HepG2 (cell line): ENCODE data around the gene ZNF581. TPM values are rescaled to one million over a fixed set of nuclear protein-coding genes. Genes with fewer than 3 reads are reported as not detected.
A peak's percentile ranks its signal among the peaks of the same experiment; 100 is the strongest.

Experiments used
- ARHGAP35 ChIP-seq: sonication (generic); formaldehyde crosslinking; IDR thresholded peaks from 2 replicates; pipeline ENCODE4 v1.9.0; 2022; ENCODE audit warnings: mild to moderate bottlenecking, inconsistent platforms, moderate library complexity, missing genetic modification reagents, borderline replicate concordance
- ATRX ChIP-seq: sonication (generic); formaldehyde crosslinking; IDR thresholded peaks from 2 replicates; pipeline ENCODE4 v1.4.0; 2020; ENCODE audit warnings: missing genetic modification reagents, borderline replicate concordance
- BRD4 ChIP-seq: sonication (generic); formaldehyde crosslinking; IDR thresholded peaks from 2 replicates; pipeline ENCODE4 v1.4.0; 2020; ENCODE audit warnings: missing genetic modification reagents
- POLR2AphosphoS2 ChIP-seq: IDR thresholded peaks from 2 replicates; pipeline ENCODE4 v1.6.1; 2011; ENCODE audit warnings: low read depth, low read length, improper control_type of control experiment
- POLR2G ChIP-seq: fragments of 200-400 bp; formaldehyde crosslinking; IDR thresholded peaks from 2 replicates; pipeline ENCODE4 v1.6.1; 2018; ENCODE audit warnings: mild to moderate bottlenecking, low read depth, low read length, moderate library complexity
- RFX3 ChIP-seq: IDR thresholded peaks from 2 replicates; pipeline ENCODE4 v1.6.1; 2016; ENCODE audit warnings: missing biosample characterization, missing genetic modification reagents
- TEAD3 ChIP-seq: optimal IDR thresholded peaks from 2 replicates; pipeline ENCODE3; 2016; ENCODE audit warnings: borderline replicate concordance
- ZNF225 ChIP-seq: sonication (generic); formaldehyde crosslinking; IDR thresholded peaks from 2 replicates; pipeline ENCODE4 v1.4.0; 2020; ENCODE audit warnings: mild to moderate bottlenecking, missing genetic modification reagents
- ZNF33B ChIP-seq: sonication (generic); formaldehyde crosslinking; IDR thresholded peaks from 2 replicates; pipeline ENCODE4 v1.5.1; 2020; ENCODE audit warnings: mild to moderate bottlenecking, missing genetic modification reagents
- ZNF550 ChIP-seq: sonication (generic); formaldehyde crosslinking; IDR thresholded peaks from 2 replicates; pipeline ENCODE4 v1.4.0; 2020; ENCODE audit warnings: mild to moderate bottlenecking, missing genetic modification reagents, borderline replicate concordance
- ZNF619 ChIP-seq: sonication (generic); formaldehyde crosslinking; IDR thresholded peaks from 2 replicates; pipeline ENCODE4 v1.4.0; 2020; ENCODE audit warnings: mild to moderate bottlenecking, missing genetic modification reagents
- ZNF737 ChIP-seq: sonication (generic); formaldehyde crosslinking; IDR thresholded peaks from 2 replicates; pipeline ENCODE4 v1.5.0; 2020; ENCODE audit warnings: missing genetic modification reagents, mild to moderate bottlenecking, borderline replicate concordance
- polyA plus RNA-seq, 8 experiments: library from polyadenylated mRNA; depleted of rRNA in 3 of 8; stranded (reverse) in 7 of 8; unstranded in 1 of 8; fragments of >200 nt; fragmentation: Illumina TruSeq in 4 of 8; extraction: Trizol in 4 of 8; gene quantifications; 2 replicates each; pipeline versions ENCODE4 v1.2.1 to v1.2.3, GENCODE V29; 2011 to 2016; ENCODE audit warnings: low read depth in 4 of 8, missing spikeins in 1 of 8, mixed read lengths in 1 of 8; ENCODE audit not compliant: insufficient read depth in 1 of 8
- total RNA-seq, 5 experiments: library from RNA; depleted of rRNA; stranded (reverse); fragments of >200 nt; fragmentation: Illumina TruSeq; extraction: Trizol; gene quantifications; 2 replicates each; pipeline ENCODE4 v1.2.3, GENCODE V29; 2016; ENCODE audit warnings: low read depth in 1 of 5
- TF ChIP-seq, protein P1 (sequence below), 2 experiments: IDR thresholded peaks; 2 replicates each; pipeline ENCODE4 v1.6.1; 2011 to 2012; ENCODE audit warnings: low read length in 2 of 2, borderline replicate concordance in 1 of 2, low read depth in 1 of 2, mild to moderate bottlenecking in 1 of 2, moderate library complexity in 1 of 2
- TF ChIP-seq, protein P2 (sequence below): sonication (generic); formaldehyde crosslinking; IDR thresholded peaks from 2 replicates; pipeline ENCODE4 v1.5.0; 2020; ENCODE audit warnings: missing genetic modification reagents
- TF ChIP-seq, protein P3 (sequence below): sonication (generic); formaldehyde crosslinking; IDR thresholded peaks from 2 replicates; pipeline ENCODE4 v1.4.0; 2020; ENCODE audit warnings: missing genetic modification reagents, borderline replicate concordance
- TF ChIP-seq, protein P4 (sequence below): sonication (generic); formaldehyde crosslinking; IDR thresholded peaks from 2 replicates; pipeline ENCODE4 v1.4.0; 2020; ENCODE audit warnings: missing genetic modification reagents; ENCODE audit errors: not compliant biosample characterization
- TF ChIP-seq, protein P5 (sequence below): sonication (generic); formaldehyde crosslinking; IDR thresholded peaks from 2 replicates; pipeline ENCODE4 v1.5.1; 2020; ENCODE audit warnings: missing genetic modification reagents, mild to moderate bottlenecking, borderline replicate concordance

Gene ZNF581
- total and polyA plus RNA-seq, 2 of the 13 experiments (the other 11 are each of a cell fraction or from before 2014, with no cell fraction given), result 19.6 to 49.5 TPM

DNA sequence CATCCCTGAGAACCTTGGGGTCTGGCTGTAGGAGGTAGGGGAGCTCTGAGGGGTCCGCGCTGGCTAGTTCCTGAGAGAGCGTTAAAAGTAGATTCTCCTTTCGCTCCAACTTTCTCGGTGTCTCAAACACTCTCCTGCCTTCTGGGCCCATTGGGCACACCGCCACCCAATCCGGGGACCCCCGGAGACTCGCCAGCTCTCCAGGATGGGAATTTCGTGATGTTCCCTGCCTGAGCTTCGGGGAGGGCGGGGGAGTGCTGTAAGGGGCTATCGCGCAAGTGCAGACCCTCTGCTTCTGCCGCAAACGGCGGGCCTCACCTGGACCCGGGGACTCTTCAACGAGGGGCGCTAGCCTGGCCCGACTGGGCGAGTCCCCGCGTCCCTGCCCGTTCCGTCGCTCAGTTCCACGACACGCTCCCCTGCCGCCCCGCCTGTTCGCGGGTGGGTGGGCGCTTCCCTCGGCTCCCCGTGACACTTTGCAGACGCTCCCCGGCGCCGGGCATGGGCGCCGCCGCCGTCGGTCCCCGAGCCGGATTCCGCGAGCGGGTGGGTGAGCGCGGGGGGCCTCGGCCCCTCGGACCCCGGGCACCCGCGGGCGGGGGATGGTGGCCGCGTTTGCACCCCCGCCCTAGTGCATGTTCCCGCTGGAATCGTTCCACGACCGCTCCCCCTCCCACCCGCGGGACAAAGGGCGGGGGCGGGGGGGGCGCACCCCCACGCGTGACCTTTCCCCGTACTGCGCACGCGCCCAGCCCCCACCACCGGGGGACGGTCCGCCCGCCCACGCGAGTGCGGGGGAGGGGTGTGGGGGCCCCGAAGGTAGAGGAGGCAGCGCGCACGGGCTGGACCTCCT, 4.5 kb downstream of the ZNF581 start, which contains the start of gene CCDC106 (continued):
- TF ChIP-seq, protein P1, sequence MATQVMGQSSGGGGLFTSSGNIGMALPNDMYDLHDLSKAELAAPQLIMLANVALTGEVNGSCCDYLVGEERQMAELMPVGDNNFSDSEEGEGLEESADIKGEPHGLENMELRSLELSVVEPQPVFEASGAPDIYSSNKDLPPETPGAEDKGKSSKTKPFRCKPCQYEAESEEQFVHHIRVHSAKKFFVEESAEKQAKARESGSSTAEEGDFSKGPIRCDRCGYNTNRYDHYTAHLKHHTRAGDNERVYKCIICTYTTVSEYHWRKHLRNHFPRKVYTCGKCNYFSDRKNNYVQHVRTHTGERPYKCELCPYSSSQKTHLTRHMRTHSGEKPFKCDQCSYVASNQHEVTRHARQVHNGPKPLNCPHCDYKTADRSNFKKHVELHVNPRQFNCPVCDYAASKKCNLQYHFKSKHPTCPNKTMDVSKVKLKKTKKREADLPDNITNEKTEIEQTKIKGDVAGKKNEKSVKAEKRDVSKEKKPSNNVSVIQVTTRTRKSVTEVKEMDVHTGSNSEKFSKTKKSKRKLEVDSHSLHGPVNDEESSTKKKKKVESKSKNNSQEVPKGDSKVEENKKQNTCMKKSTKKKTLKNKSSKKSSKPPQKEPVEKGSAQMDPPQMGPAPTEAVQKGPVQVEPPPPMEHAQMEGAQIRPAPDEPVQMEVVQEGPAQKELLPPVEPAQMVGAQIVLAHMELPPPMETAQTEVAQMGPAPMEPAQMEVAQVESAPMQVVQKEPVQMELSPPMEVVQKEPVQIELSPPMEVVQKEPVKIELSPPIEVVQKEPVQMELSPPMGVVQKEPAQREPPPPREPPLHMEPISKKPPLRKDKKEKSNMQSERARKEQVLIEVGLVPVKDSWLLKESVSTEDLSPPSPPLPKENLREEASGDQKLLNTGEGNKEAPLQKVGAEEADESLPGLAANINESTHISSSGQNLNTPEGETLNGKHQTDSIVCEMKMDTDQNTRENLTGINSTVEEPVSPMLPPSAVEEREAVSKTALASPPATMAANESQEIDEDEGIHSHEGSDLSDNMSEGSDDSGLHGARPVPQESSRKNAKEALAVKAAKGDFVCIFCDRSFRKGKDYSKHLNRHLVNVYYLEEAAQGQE (IDR thresholded peaks at IDR 0.05; ENCODE audit: borderline replicate concordance in 1 of 2, low read depth in 1 of 2, low read length in 2 of 2), result no peak
- TF ChIP-seq, protein P2, sequence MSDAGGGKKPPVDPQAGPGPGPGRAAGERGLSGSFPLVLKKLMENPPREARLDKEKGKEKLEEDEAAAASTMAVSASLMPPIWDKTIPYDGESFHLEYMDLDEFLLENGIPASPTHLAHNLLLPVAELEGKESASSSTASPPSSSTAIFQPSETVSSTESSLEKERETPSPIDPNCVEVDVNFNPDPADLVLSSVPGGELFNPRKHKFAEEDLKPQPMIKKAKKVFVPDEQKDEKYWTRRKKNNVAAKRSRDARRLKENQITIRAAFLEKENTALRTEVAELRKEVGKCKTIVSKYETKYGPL, result no peak
- TF ChIP-seq POLR2G (peak; percentile 14; the same call in 1 of the 2 replicates), RFX3 (no peak), POLR2AphosphoS2 (no peak), BRD4 (CRISPR knock-in tag) (peak; percentile 26; the same call in 1 of the 2 replicates), TEAD3 (no peak), ZNF225 (CRISPR knock-in tag) (peak; percentile 28; the same call in 1 of the 2 replicates), ZNF33B (no peak), ZNF619 (CRISPR knock-in tag) (0 out of 2 replicates have a peak, but pooled peaks have one; percentile 50), ARHGAP35 (peak; percentile 33; the same call in 1 of the 2 replicates), ZNF550 (CRISPR knock-in tag) (no peak), ZNF737 (CRISPR knock-in tag) (no peak), ATRX (CRISPR knock-in tag) (no peak)
- TF ChIP-seq, protein P3, sequence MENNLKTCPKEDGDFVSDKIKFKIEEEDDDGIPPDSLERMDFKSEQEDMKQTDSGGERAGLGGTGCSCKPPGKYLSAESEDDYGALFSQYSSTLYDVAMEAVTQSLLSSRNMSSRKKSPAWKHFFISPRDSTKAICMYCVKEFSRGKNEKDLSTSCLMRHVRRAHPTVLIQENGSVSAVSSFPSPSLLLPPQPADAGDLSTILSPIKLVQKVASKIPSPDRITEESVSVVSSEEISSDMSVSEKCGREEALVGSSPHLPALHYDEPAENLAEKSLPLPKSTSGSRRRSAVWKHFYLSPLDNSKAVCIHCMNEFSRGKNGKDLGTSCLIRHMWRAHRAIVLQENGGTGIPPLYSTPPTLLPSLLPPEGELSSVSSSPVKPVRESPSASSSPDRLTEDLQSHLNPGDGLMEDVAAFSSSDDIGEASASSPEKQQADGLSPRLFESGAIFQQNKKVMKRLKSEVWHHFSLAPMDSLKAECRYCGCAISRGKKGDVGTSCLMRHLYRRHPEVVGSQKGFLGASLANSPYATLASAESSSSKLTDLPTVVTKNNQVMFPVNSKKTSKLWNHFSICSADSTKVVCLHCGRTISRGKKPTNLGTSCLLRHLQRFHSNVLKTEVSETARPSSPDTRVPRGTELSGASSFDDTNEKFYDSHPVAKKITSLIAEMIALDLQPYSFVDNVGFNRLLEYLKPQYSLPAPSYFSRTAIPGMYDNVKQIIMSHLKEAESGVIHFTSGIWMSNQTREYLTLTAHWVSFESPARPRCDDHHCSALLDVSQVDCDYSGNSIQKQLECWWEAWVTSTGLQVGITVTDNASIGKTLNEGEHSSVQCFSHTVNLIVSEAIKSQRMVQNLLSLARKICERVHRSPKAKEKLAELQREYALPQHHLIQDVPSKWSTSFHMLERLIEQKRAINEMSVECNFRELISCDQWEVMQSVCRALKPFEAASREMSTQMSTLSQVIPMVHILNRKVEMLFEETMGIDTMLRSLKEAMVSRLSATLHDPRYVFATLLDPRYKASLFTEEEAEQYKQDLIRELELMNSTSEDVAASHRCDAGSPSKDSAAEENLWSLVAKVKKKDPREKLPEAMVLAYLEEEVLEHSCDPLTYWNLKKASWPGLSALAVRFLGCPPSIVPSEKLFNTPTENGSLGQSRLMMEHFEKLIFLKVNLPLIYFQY (CRISPR knock-in tag), result no peak
- TF ChIP-seq, protein P4, sequence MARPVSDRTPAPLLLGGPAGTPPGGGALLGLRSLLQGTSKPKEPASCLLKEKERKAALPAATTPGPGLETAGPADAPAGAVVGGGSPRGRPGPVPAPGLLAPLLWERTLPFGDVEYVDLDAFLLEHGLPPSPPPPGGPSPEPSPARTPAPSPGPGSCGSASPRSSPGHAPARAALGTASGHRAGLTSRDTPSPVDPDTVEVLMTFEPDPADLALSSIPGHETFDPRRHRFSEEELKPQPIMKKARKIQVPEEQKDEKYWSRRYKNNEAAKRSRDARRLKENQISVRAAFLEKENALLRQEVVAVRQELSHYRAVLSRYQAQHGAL (CRISPR knock-in tag), result no peak
- TF ChIP-seq, protein P5, sequence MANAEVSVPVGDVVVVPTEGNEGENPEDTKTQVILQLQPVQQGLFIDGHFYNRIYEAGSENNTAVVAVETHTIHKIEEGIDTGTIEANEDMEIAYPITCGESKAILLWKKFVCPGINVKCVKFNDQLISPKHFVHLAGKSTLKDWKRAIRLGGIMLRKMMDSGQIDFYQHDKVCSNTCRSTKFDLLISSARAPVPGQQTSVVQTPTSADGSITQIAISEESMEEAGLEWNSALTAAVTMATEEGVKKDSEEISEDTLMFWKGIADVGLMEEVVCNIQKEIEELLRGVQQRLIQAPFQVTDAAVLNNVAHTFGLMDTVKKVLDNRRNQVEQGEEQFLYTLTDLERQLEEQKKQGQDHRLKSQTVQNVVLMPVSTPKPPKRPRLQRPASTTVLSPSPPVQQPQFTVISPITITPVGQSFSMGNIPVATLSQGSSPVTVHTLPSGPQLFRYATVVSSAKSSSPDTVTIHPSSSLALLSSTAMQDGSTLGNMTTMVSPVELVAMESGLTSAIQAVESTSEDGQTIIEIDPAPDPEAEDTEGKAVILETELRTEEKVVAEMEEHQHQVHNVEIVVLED (CRISPR knock-in tag), result no peak; the same call in 1 of the 2 replicates
